Myometrial cell (primary cell): ENCODE measurements around the gene FRAT2. TPM values are rescaled to one million over a fixed set of nuclear protein-coding genes. Genes with fewer than 3 reads are reported as not detected.

ENCODE experiments used
- total RNA-seq: library from RNA; depleted of rRNA; stranded (reverse); fragments of >200 nt; gene quantifications from 2 replicates; pipeline ENCODE4 v1.2.3, GENCODE V29; 2015

The FRAT2 gene, protein sequence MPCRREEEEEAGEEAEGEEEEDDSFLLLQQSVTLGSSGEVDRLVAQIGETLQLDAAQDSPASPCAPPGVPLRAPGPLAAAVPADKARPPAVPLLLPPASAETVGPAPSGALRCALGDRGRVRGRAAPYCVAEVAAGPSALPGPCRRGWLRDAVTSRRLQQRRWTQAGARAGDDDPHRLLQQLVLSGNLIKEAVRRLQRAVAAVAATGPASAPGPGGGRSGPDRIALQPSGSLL
- 4.9 and 6.2 TPM in 2 replicates for total RNA-seq

DNA sequence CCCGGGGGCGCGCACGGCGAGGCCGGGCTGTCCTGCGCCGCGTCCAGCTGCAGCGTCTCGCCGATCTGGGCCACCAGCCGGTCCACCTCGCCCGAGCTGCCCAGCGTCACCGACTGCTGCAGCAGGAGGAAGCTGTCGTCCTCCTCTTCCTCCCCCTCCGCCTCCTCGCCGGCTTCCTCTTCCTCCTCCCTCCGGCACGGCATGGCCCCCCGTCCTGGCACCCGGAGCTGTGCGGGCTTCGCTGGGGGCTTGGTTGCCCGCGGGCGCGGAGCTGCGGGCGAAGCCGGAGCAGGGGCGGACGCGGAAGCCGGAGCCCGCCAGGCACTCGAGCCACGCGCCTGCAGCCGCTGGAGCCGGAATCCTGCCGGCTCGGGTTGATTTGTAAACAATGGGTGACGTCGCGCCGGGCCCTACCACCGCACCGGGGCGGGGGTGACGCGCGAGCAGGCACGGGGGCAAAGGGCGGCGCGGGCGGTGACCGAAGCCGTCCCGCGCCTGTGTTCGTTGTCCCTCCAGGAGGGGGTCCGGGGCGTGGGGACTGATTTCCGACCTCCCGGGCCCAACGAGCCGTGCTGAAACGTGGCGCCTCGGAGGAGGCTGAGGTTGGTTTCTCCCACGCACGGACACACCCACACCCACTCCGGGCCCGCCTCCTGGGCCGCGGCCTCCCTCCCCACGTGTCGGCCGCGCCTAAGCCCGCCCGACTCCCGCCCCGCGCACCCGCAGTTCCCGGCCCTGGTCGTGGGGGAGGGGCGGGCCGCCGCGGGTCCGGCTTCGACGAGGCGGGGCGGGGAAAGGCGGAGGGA is at the start of gene FRAT2:
Gene FRAT2 (minus strand): TSS at position 360 of the 806 bp plus-strand sequence. CDS start 157 bp downstream, at position 203.

DNA sequence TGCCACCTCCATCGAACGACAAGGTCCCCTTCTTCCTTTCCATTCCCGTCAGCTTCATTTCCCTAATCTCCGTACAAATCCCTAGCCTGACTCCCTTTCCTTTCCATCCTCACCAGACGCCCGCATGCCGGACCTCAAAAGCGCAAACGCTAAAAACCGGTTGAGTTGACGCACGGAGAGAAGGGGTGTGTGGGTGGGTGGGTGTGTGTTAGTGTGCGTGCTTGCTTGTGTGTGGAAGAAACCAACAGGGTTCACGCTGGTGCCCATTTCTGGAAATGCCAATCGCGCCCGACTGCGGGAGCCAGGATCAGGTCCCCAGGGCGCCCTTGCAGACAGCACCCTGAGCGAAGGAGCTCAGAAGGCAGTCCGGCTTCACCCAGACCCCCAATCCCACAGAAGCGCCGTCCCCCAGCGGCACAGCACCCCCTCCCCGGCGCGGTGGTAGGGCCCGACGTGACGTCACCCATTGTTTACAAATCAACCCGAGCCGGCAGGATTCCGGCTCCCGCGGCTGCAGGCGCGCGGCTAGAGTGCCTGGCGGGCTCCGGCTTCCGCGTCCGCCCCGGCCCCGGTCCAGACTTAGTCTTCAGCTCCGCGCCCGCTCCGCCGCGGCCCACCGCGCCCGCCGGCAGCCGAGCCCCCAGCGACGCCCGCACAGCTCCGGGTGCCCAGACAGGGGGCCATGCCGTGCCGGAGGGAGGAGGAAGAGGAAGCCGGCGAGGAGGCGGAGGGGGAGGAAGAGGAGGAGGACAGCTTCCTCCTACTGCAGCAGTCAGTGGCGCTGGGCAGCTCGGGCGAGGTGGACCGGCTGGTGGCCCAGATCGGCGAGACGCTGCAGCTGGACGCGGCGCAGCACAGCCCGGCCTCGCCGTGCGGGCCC is 15.5 kb downstream of the FRAT2 start, which contains the start of gene FRAT1:
Gene FRAT1 (plus strand): TSS at position 500 of the 880 bp plus-strand sequence. CDS start 183 bp downstream, at position 683.

GRCh38 chr10:97292097-97292861 is 42.2 kb downstream of the FRAT2 start, which contains the start of gene ARHGAP19:
TSS of gene ARHGAP19 (minus strand) at chr10:97292637. CDS start at chr10:97292627, 10 bp downstream.

Other genes with a start within 250 kb of the FRAT2 start
- not detected in 2 replicates for gene SLIT1, start 148.8 kb downstream of the FRAT2 start, total RNA-seq
- 8.9 and 10.8 TPM in 2 replicates for gene ARHGAP19, start 42.1 kb downstream of the FRAT2 start, total RNA-seq
- gene FRAT1, start 15.5 kb downstream of the FRAT2 start, total RNA-seq = 1.4 and 1.9 TPM in 2 replicates
- 24.3 and 31.4 TPM in 2 replicates for gene RRP12, start 66.6 kb upstream of the FRAT2 start, total RNA-seq
- 803 and 845 TPM in 2 replicates for gene PGAM1, start 91.5 kb upstream of the FRAT2 start, total RNA-seq
- gene EXOSC1, start 111.3 kb upstream of the FRAT2 start, total RNA-seq = 55.3 and 83.9 TPM in 2 replicates
- gene ZDHHC16, start 111.4 kb upstream of the FRAT2 start, total RNA-seq = 65.4 and 83.3 TPM in 2 replicates
- 97.8 and 116 TPM in 2 replicates for gene MMS19, start 163.7 kb upstream of the FRAT2 start, total RNA-seq
- gene UBTD1, start 164.2 kb upstream of the FRAT2 start, total RNA-seq = 25.9 and 29.1 TPM in 2 replicates
- gene ANKRD2, start 238.1 kb upstream of the FRAT2 start, total RNA-seq = 0.29 TPM in 1 of 2 replicates, not detected in the other
- gene HOGA1, start 249.7 kb upstream of the FRAT2 start, total RNA-seq = under 0.01 and 2.1 TPM in 2 replicates